ENCODE data around the gene ADCY7.

The ADCY7 gene

DNA sequence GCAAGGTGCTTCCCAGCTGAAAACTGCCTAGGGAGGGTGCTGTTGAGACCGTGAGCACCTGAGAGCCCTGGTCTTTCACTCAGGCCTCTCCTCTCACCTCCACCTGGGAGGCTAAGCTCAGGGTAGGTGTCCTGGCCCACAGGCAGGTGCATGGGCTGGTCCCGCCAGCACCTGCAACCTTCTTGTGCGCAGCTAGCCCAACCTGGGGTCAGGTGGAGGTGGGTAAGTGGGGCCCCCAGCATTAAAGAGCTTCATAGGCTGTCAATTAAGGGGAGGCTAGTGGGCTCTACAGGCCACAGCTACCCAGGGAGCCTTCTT is 8.7 kb downstream of the ADCY7 start:
- peak overlapping the region in 5 of 7 experiments; percentile 51 to 71 (median 70) for H3K4me3 ChIP-seq (ENCODE audit: control insufficient read depth in 1 of 7, extremely low read depth in 1 of 7, insufficient read depth in 4 of 7, low read depth in 2 of 7, low read length in 6 of 7)
- no peak for DNase-seq
- peaks cover 14 to 93% (median 73%) of the 10 kb centered on the region in 4 experiments for H3K4me1 ChIP-seq (ENCODE audit: control extremely low read depth in 1 of 4, control insufficient read depth in 4 of 4, insufficient read depth in 4 of 4, low read length in 3 of 4)
- ChIA-PET POLR2A (interaction anchor here (0.9 to 2.6 kb wide), 4 partner anchors 8 to 22 kb away, joined by 3 to 14 read pairs (median 5); partner anchors contain the start of gene ADCY7), CTCF (interaction anchor here (0.7 to 20.0 kb wide), 13 partner anchors 9 to 394 kb away, joined by 3 to 274 read pairs (median 4); partner anchors contain the start of gene ADCY7)
- WGBS (ENCODE audit: insufficient coverage) = 25% methylated on average over 1 of the region's 3 CpGs
- H3K36me3 ChIP-seq (ENCODE audit: control insufficient read depth in 4 of 4, insufficient read depth in 4 of 4, low read length in 3 of 4) = peaks cover 0 to 25% (median 3%) of the 10 kb centered on the region in 4 experiments
- no peaks in the 10 kb centered on the region for H3K9me3 ChIP-seq (ENCODE audit: control extremely low read depth in 1 of 5, control insufficient read depth in 4 of 5, insufficient read depth in 2 of 5, low read depth in 1 of 5, low read length in 4 of 5)
- no peaks in the 10 kb centered on the region for H3K27me3 ChIP-seq (replicated peaks in 2 of 5; ENCODE audit: control insufficient read depth in 4 of 5, insufficient read depth in 5 of 5, low read length in 4 of 5)
- peak overlapping the region in 1 of 2 experiments; percentile 84 for H3K27ac ChIP-seq (ENCODE audit: insufficient read depth in 1 of 2, low read depth in 1 of 2, low read length in 2 of 2, poor library complexity in 1 of 2, severe bottlenecking in 2 of 2)

DNA sequence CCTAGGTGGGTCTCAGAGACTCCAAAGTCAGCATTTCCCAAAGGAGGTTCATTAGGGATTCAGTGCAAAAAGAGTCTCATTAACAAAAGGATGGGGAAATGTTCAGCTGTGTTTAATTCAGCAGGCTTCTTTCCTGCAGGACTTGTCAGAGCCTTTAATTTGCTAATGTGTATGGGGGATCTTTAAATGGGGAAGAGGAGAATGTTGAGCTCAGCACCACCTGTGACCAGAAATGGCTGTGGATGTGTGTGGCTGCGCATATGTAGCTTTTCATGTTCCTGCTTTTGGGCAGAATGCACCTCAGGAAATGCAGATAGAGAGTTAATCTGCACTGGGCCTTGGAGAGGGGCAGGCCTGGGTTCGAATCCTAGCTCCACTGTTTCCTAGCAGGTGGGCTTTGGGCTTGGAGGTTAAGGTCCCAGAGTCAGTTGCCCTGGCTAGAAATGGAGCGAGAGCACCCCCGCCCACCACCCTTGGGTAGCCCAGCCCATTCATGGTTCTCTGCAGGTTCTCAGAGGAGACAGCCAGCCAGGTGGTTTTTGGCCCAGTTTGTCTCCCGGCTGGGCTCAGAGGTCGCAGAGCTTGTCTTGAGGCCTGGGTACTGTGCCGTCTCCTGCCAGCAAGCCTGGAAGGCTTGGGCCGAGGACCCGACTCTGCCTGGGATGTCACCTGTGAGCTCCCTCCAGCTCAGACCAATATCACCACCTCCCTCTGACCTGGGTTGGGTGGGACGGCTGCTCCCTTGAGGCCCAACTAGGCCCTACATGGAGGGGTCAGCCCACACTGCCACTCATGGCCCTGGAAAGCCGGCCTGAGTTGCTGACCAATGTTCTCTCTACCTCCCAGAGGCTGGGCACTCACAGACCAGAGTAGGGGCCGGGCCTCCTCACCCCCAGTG is 9.3 kb downstream of the ADCY7 start:
- H3K36me3 ChIP-seq (ENCODE audit: control insufficient read depth in 4 of 4, insufficient read depth in 4 of 4, low read length in 3 of 4) = peaks cover 0 to 22% (median 1%) of the 10 kb centered on the region in 4 experiments
- H3K27me3 ChIP-seq (replicated peaks in 2 of 5; ENCODE audit: control insufficient read depth in 4 of 5, insufficient read depth in 5 of 5, low read length in 4 of 5) = no peaks in the 10 kb centered on the region
- peak overlapping the region in 1 of 2 experiments; percentile 84 for H3K27ac ChIP-seq (ENCODE audit: insufficient read depth in 1 of 2, low read depth in 1 of 2, low read length in 2 of 2, poor library complexity in 1 of 2, severe bottlenecking in 2 of 2)
- WGBS (ENCODE audit: insufficient coverage) = 80% methylated on average over 9 of the region's 12 CpGs
- no peak for DNase-seq
- CTCF ChIA-PET = interaction anchor here (0.7 to 20.0 kb wide), 12 partner anchors 9 to 394 kb away, joined by 3 to 274 read pairs (median 4); partner anchors contain the start of gene ADCY7
- H3K4me3 ChIP-seq (ENCODE audit: control insufficient read depth in 1 of 7, extremely low read depth in 1 of 7, insufficient read depth in 4 of 7, low read depth in 2 of 7, low read length in 6 of 7) = peak overlapping the region in 3 of 7 experiments; percentile 6 to 71 (median 70)
- no peaks in the 10 kb centered on the region for H3K9me3 ChIP-seq (ENCODE audit: control extremely low read depth in 1 of 5, control insufficient read depth in 4 of 5, insufficient read depth in 2 of 5, low read depth in 1 of 5, low read length in 4 of 5)
- POLR2A ChIA-PET = interaction anchor here (1.5 to 2.6 kb wide), 2 partner anchors 7 to 10 kb away, joined by 6 to 14 read pairs; partner anchors contain the start of gene ADCY7
- H3K4me1 ChIP-seq (ENCODE audit: control extremely low read depth in 1 of 4, control insufficient read depth in 4 of 4, insufficient read depth in 4 of 4, low read length in 3 of 4) = peaks cover 17 to 93% (median 78%) of the 10 kb centered on the region in 4 experiments

GRCh38 chr16:50276326-50276640 is 9.9 kb downstream of the ADCY7 start:
- whole genome bisulfite sequencing (ENCODE audit: insufficient coverage) = 100% methylated on average over 1 of the region's 2 CpGs
- no peak for DNase-seq
- CTCF ChIA-PET = interaction anchor here (0.6 to 20.0 kb wide), 5 partner anchors 8 to 105 kb away, joined by 3 to 274 read pairs (median 8); partner anchors contain the start of gene ADCY7
- H3K36me3 ChIP-seq (ENCODE audit: control insufficient read depth in 4 of 4, insufficient read depth in 4 of 4, low read length in 3 of 4) = peaks cover 0 to 21% (median 1%) of the 10 kb centered on the region in 4 experiments
- no peak overlapping the region for H3K4me3 ChIP-seq (ENCODE audit: control insufficient read depth in 1 of 7, extremely low read depth in 1 of 7, insufficient read depth in 4 of 7, low read depth in 2 of 7, low read length in 6 of 7)
- peaks cover 17 to 93% (median 84%) of the 10 kb centered on the region in 4 experiments for H3K4me1 ChIP-seq (ENCODE audit: control extremely low read depth in 1 of 4, control insufficient read depth in 4 of 4, insufficient read depth in 4 of 4, low read length in 3 of 4)
- POLR2A ChIA-PET = no interaction called here
- no peaks in the 10 kb centered on the region for H3K9me3 ChIP-seq (ENCODE audit: control extremely low read depth in 1 of 5, control insufficient read depth in 4 of 5, insufficient read depth in 2 of 5, low read depth in 1 of 5, low read length in 4 of 5)
- no peaks in the 10 kb centered on the region for H3K27me3 ChIP-seq (replicated peaks in 2 of 5; ENCODE audit: control insufficient read depth in 4 of 5, insufficient read depth in 5 of 5, low read length in 4 of 5)
- H3K27ac ChIP-seq (ENCODE audit: insufficient read depth in 1 of 2, low read depth in 1 of 2, low read length in 2 of 2, poor library complexity in 1 of 2, severe bottlenecking in 2 of 2) = no peak overlapping the region

GRCh38 chr16:50276801-50277555 is 10.6 kb downstream of the ADCY7 start:
- no peak for DNase-seq
- H3K4me1 ChIP-seq (ENCODE audit: control extremely low read depth in 1 of 4, control insufficient read depth in 4 of 4, insufficient read depth in 4 of 4, low read length in 3 of 4) = peaks cover 17 to 93% (median 84%) of the 10 kb centered on the region in 4 experiments
- 86% methylated on average over 1 of the region's 4 CpGs for WGBS (ENCODE audit: insufficient coverage)
- peaks cover 0 to 17% (median 1%) of the 10 kb centered on the region in 4 experiments for H3K36me3 ChIP-seq (ENCODE audit: control insufficient read depth in 4 of 4, insufficient read depth in 4 of 4, low read length in 3 of 4)
- POLR2A ChIA-PET = no interaction called here
- no peak overlapping the region for H3K4me3 ChIP-seq (ENCODE audit: control insufficient read depth in 1 of 7, extremely low read depth in 1 of 7, insufficient read depth in 4 of 7, low read depth in 2 of 7, low read length in 6 of 7)
- no peaks in the 10 kb centered on the region for H3K27me3 ChIP-seq (replicated peaks in 2 of 5; ENCODE audit: control insufficient read depth in 4 of 5, insufficient read depth in 5 of 5, low read length in 4 of 5)
- CTCF ChIA-PET = interaction anchor here (0.6 to 14.0 kb wide), 3 partner anchors 11 to 106 kb away, joined by 3 to 274 read pairs (median 8); partner anchors contain the start of gene ADCY7
- H3K27ac ChIP-seq (ENCODE audit: insufficient read depth in 1 of 2, low read depth in 1 of 2, low read length in 2 of 2, poor library complexity in 1 of 2, severe bottlenecking in 2 of 2) = no peak overlapping the region
- H3K9me3 ChIP-seq (ENCODE audit: control extremely low read depth in 1 of 5, control insufficient read depth in 4 of 5, insufficient read depth in 2 of 5, low read depth in 1 of 5, low read length in 4 of 5) = no peaks in the 10 kb centered on the region

DNA sequence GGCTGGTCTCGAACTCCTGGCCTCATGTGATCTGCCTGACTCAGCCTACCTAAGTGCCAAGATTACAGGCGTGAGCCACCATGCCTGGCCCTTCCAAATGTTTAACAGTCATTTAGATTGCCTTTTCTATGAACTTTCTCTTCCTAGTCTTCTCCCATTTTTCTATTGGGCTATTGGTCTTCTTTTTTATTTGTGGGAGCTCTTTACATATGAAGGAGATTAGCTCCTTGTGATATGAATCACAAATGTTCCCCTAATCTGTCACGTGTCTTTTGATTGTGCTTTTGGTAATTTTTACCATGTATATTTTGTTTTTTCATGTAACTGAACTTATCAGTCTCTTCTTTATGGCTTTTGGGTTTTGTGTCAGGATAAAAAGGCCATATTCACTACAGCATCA is 11.9 kb downstream of the ADCY7 start:
- H3K4me1 ChIP-seq (ENCODE audit: control extremely low read depth in 1 of 4, control insufficient read depth in 4 of 4, insufficient read depth in 4 of 4, low read length in 3 of 4) = peaks cover 25 to 92% (median 83%) of the 10 kb centered on the region in 4 experiments

DNA sequence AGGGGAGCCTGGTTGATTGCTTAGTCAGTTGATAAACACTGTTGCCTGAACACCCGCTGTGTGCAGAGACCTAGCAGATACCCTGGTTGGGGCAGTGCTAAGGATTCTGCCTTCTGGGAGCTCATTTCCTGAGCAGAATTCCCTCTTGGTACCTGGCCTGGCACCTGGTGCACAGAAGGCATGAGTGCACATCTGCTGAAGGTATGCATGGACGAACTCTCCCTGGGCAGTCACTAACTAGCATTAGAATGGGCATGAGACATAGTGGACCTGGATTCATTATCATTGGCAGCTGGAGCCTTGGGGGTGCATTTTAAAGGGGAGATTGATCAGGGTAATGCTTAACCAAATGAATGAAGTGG is 13.1 kb downstream of the ADCY7 start:
- Histone ChIP-seq H3K4me3 (ENCODE audit: control insufficient read depth in 1 of 7, extremely low read depth in 1 of 7, insufficient read depth in 4 of 7, low read depth in 2 of 7, low read length in 6 of 7) (peak overlapping the region in 2 of 7 experiments; percentile 45 to 60), H3K36me3 (ENCODE audit: control insufficient read depth in 4 of 4, insufficient read depth in 4 of 4, low read length in 3 of 4) (peaks cover 0 to 22% (median 1%) of the 10 kb centered on the region in 4 experiments), H3K4me1 (ENCODE audit: control extremely low read depth in 1 of 4, control insufficient read depth in 4 of 4, insufficient read depth in 4 of 4, low read length in 3 of 4) (peaks cover 25 to 94% (median 84%) of the 10 kb centered on the region in 4 experiments), H3K27me3 (replicated peaks in 2 of 5; ENCODE audit: control insufficient read depth in 4 of 5, insufficient read depth in 5 of 5, low read length in 4 of 5) (no peaks in the 10 kb centered on the region), H3K9me3 (ENCODE audit: control extremely low read depth in 1 of 5, control insufficient read depth in 4 of 5, insufficient read depth in 2 of 5, low read depth in 1 of 5, low read length in 4 of 5) (no peaks in the 10 kb centered on the region), H3K27ac (ENCODE audit: insufficient read depth in 1 of 2, low read depth in 1 of 2, low read length in 2 of 2, poor library complexity in 1 of 2, severe bottlenecking in 2 of 2) (peak overlapping the region in 1 of 2 experiments; percentile 17)
- DNase-seq = no peak
- ChIA-PET CTCF (interaction anchor here (0.7 to 14.0 kb wide), 7 partner anchors 10 to 386 kb away, joined by 3 to 274 read pairs (median 3); partner anchors contain the start of gene ADCY7), POLR2A (interaction anchor here (1.3 kb wide), 1 partner anchor 14 kb away, joined by 3 read pairs; no protein-coding TSS in a partner anchor)
- 6% methylated on average over 2 of the region's 2 CpGs for WGBS (ENCODE audit: insufficient coverage)

More for the DNA sequence above, 11.9 kb downstream of the ADCY7 start:
- no peak overlapping the region for H3K4me3 ChIP-seq (ENCODE audit: control insufficient read depth in 1 of 7, extremely low read depth in 1 of 7, insufficient read depth in 4 of 7, low read depth in 2 of 7, low read length in 6 of 7)
- 100% methylated on average over 1 of the region's 3 CpGs for WGBS (ENCODE audit: insufficient coverage)
- no peak for DNase-seq
- no peaks in the 10 kb centered on the region for H3K9me3 ChIP-seq (ENCODE audit: control extremely low read depth in 1 of 5, control insufficient read depth in 4 of 5, insufficient read depth in 2 of 5, low read depth in 1 of 5, low read length in 4 of 5)
- CTCF ChIA-PET = interaction anchor here (1.0 to 14.0 kb wide), 7 partner anchors 12 to 68 kb away, joined by 3 to 274 read pairs (median 5); partner anchors contain the start of gene ADCY7
- peaks cover 0 to 16% (median 1%) of the 10 kb centered on the region in 4 experiments for H3K36me3 ChIP-seq (ENCODE audit: control insufficient read depth in 4 of 4, insufficient read depth in 4 of 4, low read length in 3 of 4)
- POLR2A ChIA-PET = interaction anchor here (0.6 kb wide), 1 partner anchor 64 kb away, joined by 3 read pairs; no protein-coding TSS in a partner anchor
- no peaks in the 10 kb centered on the region for H3K27me3 ChIP-seq (replicated peaks in 2 of 5; ENCODE audit: control insufficient read depth in 4 of 5, insufficient read depth in 5 of 5, low read length in 4 of 5)
- H3K27ac ChIP-seq (ENCODE audit: insufficient read depth in 1 of 2, low read depth in 1 of 2, low read length in 2 of 2, poor library complexity in 1 of 2, severe bottlenecking in 2 of 2) = no peak overlapping the region

Data from common myeloid progenitor, CD34-positive (primary cell).